Measurements from ENCODE around the gene ADRA2A.

ADRA2A gene

GRCh38 chr10:111103196-111103840 is 26.5 kb downstream of the ADRA2A start:
- TF ChIP-seq CTCF (IDR thresholded peaks at IDR 0.05), result no peak
- Histone ChIP-seq H3K27ac (no peak overlapping the region), H3K4me3 (no peak overlapping the region)
- no peak for DNase-seq (ENCODE audit: low spot score)

GRCh38 chr10:111104811-111105210 is 28.0 kb downstream of the ADRA2A start:
- H3K27ac ChIP-seq, result no peak overlapping the region
- no peak for DNase-seq (ENCODE audit: low spot score)
- H3K4me3 ChIP-seq, result no peak overlapping the region
- no peak for TF ChIP-seq CTCF (IDR thresholded peaks at IDR 0.05)

- Histone ChIP-seq H3K4me3 (no peak overlapping the region), H3K27ac (no peak overlapping the region)
- TF ChIP-seq CTCF (IDR thresholded peaks at IDR 0.05), result no peak
- no peak for DNase-seq (ENCODE audit: low spot score)
These were observed 29.3 kb downstream of the ADRA2A start for GRCh38 chr10:111106081-111106480.

- Histone ChIP-seq H3K4me3 (no peak overlapping the region), H3K27ac (no peak overlapping the region)
- no peak for TF ChIP-seq CTCF (IDR thresholded peaks at IDR 0.05)
- no peak for DNase-seq (ENCODE audit: low spot score)
These were observed 30.2 kb downstream of the ADRA2A start for GRCh38 chr10:111107023-111107422.

GRCh38 chr10:111107846-111108245 is 31.0 kb downstream of the ADRA2A start:
- Histone ChIP-seq H3K27ac (no peak overlapping the region), H3K4me3 (no peak overlapping the region)
- DNase-seq (ENCODE audit: low spot score), result no peak
- no peak for TF ChIP-seq CTCF (IDR thresholded peaks at IDR 0.05)

- no peak for DNase-seq (ENCODE audit: low spot score)
- Histone ChIP-seq H3K4me3 (no peak overlapping the region), H3K27ac (no peak overlapping the region)
- TF ChIP-seq CTCF (IDR thresholded peaks at IDR 0.05), result no peak
These were observed 31.6 kb downstream of the ADRA2A start for GRCh38 chr10:111108441-111108840.

- TF ChIP-seq CTCF (IDR thresholded peaks at IDR 0.05), result no peak
- Histone ChIP-seq H3K4me3 (no peak overlapping the region), H3K27ac (no peak overlapping the region)
- DNase-seq (ENCODE audit: low spot score), result no peak
These were observed 32.8 kb downstream of the ADRA2A start for GRCh38 chr10:111109501-111110242.

Measured in coronary artery (tissue), 2 donors.